Medulla oblongata (tissue), 1 donor: ENCODE results near the gene ALG2.

Experiments used
- DNase-seq: peaks from one replicate; pipeline ENCODE4 v3.0.0-alpha.2; 2015; ENCODE audit errors: extremely low spot score

The ALG2 gene, protein sequence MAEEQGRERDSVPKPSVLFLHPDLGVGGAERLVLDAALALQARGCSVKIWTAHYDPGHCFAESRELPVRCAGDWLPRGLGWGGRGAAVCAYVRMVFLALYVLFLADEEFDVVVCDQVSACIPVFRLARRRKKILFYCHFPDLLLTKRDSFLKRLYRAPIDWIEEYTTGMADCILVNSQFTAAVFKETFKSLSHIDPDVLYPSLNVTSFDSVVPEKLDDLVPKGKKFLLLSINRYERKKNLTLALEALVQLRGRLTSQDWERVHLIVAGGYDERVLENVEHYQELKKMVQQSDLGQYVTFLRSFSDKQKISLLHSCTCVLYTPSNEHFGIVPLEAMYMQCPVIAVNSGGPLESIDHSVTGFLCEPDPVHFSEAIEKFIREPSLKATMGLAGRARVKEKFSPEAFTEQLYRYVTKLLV

DNA sequence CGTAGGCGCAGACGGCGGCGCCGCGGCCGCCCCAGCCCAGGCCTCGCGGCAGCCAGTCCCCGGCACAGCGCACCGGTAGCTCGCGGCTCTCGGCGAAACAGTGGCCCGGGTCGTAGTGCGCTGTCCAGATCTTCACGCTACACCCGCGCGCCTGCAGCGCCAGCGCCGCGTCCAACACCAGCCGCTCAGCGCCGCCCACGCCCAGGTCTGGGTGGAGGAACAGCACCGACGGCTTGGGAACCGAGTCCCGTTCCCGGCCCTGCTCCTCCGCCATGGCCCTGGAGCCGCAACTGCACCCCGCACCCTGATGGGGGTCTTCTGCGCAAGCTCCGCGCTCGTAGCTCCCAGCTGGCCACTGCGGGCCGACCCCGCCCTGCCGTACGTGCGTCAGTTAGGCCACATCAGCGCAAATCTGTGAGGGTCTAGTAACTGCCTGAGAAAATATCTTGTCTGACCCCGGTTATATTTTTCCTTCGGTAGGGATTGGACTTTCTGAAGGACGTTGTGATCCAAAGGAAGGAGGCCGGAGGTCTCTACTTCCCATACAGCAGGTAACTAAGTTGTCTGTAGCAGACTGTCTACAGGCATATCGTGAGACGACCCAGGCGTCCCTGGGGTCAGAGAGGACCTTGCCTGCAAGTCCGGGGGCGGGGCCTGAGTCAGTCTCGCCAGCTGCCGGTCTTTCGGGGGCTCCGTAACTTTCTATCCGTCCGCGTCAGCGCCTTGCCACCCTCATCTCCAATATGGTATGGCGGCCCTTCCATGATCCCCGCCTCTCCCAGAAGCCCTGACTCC lies at the start of gene ALG2, which contains the start of gene SEC61B:
Gene ALG2, minus strand, starts transcription at position 322 of the 795 bp plus-strand sequence. Its CDS starts 48 bp downstream, at position 274.
Gene SEC61B, plus strand, starts transcription at position 662 of the 795 bp plus-strand sequence. Its CDS starts 82 bp downstream, at position 744.
- DNase-seq = peak; percentile 95

GRCh38 chr9:99270491-99270890 lies 48.7 kb upstream of the ALG2 start:
- no peak for DNase-seq

DNA sequence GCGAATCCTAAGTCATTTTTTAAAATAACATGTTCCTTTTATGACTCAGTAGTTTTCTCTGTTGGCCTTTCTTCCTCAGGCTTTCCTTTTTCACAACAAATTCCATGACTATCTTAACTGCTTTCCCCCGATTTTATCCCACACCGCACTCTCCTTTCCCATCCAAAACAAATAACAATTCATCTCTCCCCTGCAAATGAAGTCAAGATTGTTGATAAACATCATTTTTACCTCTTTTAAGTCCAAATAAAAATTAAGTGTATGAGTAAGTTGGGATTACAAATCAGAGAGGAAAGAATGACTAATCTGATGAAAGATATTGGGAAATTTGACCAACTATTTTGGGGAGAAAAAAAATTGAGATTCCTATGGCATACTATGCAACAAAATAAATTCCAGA lies 47.7 kb upstream of the ALG2 start:
- no peak for DNase-seq

DNA sequence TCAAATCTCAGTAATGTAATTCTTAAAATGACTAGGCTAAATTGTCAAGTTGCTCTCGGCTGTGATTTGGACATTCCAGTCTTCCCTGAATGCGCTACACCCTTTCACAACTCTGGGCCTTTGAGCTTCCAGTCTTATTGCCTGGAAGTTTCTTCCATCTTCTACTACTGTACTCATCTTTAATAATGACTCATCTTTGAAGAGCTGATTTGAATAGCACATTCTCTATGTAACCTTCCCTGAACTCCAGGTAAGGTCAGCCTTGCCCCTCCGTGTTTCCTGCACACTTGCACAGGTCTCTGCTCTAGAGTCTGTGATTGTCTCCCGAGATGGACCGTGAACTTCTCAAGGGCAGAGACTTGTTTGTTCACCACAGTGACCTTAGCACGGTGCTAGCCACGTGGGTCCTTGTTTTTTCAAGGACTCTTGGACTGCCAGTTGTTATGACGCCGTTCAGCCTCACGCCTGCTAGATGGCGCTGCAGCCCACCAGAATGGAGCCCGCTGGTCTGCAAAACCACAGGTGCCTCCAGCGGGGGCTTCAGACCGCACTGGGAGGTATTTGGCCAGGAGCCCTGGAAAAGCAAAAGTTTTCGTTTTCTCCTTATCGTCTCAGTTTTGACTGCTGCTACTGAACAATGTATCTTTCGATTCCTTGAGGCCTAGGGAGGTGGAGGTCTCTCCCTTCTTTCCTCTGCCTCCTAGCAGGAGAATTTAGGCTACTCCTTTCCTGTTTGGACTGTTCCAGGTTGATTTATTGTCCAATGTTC lies 44.7 kb upstream of the ALG2 start:
- DNase-seq = peak; percentile 86

GRCh38 chr9:99265691-99266090 lies 43.9 kb upstream of the ALG2 start:
- DNase-seq = no peak

GRCh38 chr9:99264070-99264680 lies 42.4 kb upstream of the ALG2 start:
- DNase-seq = no peak

GRCh38 chr9:99262949-99263418 lies 41.2 kb upstream of the ALG2 start:
- DNase-seq = no peak

GRCh38 chr9:99261923-99262322 lies 40.2 kb upstream of the ALG2 start:
- no peak for DNase-seq

DNA sequence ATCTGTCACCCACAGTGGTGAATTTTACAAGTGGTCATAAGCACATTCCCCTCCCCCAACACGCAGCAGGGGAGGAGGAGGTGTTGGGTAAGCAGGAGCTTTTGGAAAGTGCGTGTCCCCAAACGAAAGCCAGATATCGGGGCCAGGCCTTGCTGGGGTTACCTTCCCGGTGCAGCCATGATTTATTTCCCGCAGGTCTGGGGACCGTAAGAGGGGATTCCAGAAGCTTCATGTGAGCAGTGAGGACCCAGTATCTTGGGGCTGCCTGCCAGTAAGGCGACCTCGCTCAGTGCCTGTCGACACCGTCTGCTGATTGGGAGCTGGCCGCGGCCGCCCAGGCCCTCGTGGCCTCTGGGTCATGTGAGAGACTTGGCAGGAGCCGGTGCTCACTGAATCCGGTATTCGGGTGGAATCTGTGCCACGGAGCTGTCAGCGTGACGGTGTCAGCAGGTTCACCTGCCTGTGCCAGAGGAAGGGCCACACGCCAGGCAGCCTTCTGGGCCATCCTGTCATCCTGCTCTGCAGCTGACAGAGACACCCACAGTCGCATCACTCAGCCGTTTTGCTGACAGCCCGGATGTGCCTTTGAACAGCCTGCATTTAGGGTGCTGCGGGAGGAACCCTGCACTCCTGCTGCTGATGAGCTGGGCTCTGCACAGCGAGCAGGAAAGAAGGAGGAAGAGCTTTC lies 37.6 kb upstream of the ALG2 start:
- peak; percentile 93 for DNase-seq

DNA sequence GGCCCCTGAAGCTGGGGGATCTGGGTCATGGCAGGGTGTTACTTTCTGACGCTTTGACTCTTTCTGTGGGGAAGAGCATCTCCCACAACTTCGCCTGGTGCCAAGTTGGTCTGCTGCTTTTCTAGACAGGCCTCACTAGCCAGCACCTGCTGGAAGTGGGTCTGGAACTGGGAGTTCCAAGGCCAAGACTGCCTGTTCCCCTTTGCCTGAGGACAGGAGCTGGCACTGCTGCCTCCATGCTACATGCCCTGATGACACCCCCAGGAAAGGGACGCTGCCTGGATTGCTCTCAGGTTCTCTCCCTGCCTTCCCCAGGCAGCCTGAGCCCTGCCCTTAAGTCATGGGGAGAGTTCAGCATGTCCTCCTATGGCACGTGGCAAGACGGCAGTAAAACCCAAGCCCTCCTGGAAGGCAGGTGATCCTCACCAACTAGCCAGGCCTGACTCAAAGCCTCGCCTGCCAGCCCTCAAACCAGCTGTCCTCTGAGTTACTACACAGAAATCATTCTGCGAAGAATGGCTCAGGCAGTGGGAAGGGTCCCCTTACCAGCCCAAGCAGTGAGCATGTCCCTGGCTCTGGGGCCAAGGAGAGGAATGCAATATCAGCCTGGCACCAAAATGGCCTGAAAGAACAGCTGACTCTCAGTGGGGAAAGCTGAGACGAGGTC lies 36.1 kb upstream of the ALG2 start:
- no peak for DNase-seq

- no peak for DNase-seq
These were observed 33.9 kb upstream of the ALG2 start for GRCh38 chr9:99255651-99256050.

DNA sequence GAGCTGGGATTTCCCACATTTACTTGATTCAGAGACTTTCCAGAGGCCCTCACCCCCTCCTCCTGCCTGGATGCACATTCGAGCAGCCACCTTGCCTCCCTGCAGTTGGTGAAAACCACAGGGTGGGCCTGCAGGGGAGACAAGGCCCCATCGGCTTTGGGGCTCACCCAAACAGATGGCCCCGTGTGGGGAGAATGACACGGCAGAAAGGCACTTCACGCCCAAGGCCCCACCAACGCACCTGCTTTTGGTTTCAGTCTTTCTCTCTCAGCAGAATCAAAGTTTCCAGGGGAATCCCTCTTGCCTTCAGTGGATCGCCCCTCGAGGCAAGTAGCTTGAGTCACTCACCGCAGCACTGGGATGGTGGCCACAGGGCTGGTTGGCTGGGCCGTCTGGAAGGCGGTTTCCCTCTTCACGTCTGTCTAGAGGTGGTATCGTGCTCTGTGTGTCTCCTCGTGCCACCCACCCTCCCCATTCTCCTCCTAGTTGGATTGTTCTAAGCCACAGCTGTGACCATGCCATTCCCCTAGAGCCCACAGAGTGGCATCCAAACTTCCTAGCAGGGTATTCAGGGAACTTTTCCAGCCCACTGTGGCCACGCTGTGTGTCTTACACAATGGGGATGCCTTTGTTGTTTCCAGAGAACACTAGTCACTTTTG lies 32.2 kb upstream of the ALG2 start:
- DNase-seq = peak; percentile 79

GRCh38 chr9:99253134-99253533 lies 31.4 kb upstream of the ALG2 start:
- no peak for DNase-seq

- no peak for DNase-seq
These were observed 29.4 kb upstream of the ALG2 start for GRCh38 chr9:99251157-99251556.

DNA sequence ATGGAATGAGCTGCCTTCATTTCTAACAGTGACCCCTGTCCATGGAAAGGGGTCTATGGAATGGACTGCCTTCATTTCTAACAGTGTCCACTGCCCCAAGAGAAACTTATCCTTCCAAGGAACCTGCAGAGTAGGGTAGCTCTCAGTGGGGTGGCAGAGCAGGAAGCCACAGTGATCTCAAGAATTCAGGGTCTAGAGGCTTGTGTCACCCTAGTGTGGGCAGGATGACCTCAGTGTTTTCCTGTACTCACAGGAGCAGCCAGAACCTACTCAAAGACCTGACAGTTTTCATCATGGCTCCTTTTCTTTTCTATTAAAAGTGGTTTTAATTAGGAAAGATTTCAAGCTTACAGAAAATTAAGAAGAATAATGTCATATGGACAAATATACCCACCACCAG lies 27.9 kb upstream of the ALG2 start:
- DNase-seq = no peak

GRCh38 chr9:99244344-99245260 lies 22.9 kb upstream of the ALG2 start:
- no peak for DNase-seq

DNA sequence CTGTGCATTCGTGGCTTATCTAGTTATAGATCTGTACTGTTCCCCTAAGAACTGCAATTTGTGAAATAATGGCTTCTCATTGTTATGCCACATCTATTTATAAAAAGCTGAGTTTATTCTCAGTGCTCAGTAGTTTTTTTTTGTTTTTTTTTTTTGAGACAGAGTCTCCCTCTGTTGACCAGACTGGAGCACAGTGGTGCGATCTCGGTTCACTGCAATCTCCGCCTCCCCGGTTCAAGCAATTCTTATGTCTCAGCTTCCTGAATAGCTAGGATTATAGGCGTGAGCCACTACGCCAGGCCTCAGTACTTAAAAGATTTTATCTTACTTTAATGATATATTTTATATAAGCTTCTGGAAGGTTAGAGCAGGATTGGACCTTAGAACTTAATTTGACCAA lies 19.4 kb upstream of the ALG2 start:
- DNase-seq = peak; percentile 29

GRCh38 chr9:99239341-99240060 lies 17.8 kb upstream of the ALG2 start:
- DNase-seq = no peak
